ENCODE measurements around the gene HPSE. TPM values are rescaled to one million over a fixed set of nuclear protein-coding genes. Genes with fewer than 3 reads are reported as not detected.

The HPSE gene
- total RNA-seq, 1 experiment from 2014 or later = 5.1 TPM

- no peaks in the 10 kb centered on the region for H3K36me3 Mint-ChIP-seq (ENCODE audit: insufficient read depth, unreplicated experiment)
- H3K9me3 Mint-ChIP-seq (ENCODE audit: low read depth, unreplicated experiment) = no peaks in the 10 kb centered on the region
- H3K4me1 Mint-ChIP-seq (ENCODE audit: low read depth, unreplicated experiment) = peaks cover 10% of the 10 kb centered on the region
- no peak overlapping the region for H3K27ac Mint-ChIP-seq (ENCODE audit: unreplicated experiment)
- no peak for DNase-seq
- CTCF ChIA-PET = no interaction called here
- TF ChIP-seq, protein P1, sequence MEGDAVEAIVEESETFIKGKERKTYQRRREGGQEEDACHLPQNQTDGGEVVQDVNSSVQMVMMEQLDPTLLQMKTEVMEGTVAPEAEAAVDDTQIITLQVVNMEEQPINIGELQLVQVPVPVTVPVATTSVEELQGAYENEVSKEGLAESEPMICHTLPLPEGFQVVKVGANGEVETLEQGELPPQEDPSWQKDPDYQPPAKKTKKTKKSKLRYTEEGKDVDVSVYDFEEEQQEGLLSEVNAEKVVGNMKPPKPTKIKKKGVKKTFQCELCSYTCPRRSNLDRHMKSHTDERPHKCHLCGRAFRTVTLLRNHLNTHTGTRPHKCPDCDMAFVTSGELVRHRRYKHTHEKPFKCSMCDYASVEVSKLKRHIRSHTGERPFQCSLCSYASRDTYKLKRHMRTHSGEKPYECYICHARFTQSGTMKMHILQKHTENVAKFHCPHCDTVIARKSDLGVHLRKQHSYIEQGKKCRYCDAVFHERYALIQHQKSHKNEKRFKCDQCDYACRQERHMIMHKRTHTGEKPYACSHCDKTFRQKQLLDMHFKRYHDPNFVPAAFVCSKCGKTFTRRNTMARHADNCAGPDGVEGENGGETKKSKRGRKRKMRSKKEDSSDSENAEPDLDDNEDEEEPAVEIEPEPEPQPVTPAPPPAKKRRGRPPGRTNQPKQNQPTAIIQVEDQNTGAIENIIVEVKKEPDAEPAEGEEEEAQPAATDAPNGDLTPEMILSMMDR (IDR thresholded peaks at IDR 0.05; ENCODE audit: unreplicated experiment) = no peak
- no peak overlapping the region for H3K4me3 Mint-ChIP-seq (ENCODE audit: low read depth, unreplicated experiment)
- H3K27me3 Mint-ChIP-seq (ENCODE audit: unreplicated experiment) = no peaks in the 10 kb centered on the region
- intact Hi-C loops (cut with micrococcal nuclease; ENCODE audit: unreplicated experiment) = loop anchor here (5.0 to 10.0 kb wide), 2 partner anchors 92 to 275 kb away; no protein-coding TSS in a partner anchor
- no TSS peak for BruUV-seq (replicated peaks)
These were observed 25.4 kb upstream of the HPSE start for GRCh38 chr4:83360018-83360417.

DNA sequence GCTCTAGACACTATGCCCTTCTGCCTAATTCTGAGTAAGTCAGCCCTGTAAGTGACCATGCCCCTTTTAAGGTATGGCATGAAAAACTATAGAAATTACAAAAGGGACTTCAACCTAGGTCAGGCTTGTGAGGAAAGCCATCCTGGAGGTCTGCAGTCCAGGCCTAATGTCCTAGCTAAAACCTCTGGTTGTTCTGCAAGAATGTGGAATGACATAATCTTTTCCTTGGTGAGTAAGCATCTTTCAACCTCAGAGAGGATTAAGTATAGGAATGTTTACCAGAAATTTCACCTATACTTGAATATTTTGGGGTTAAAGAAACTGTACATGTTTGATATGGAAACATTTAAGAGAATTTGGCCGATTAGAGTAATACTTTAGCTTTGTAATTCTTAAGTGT, 23.8 kb upstream of the HPSE start:
- peaks cover 9% of the 10 kb centered on the region for H3K4me1 Mint-ChIP-seq (ENCODE audit: low read depth, unreplicated experiment)
- CTCF ChIA-PET = no interaction called here
- TF ChIP-seq, protein P1 (IDR thresholded peaks at IDR 0.05; ENCODE audit: unreplicated experiment) = no peak

DNA sequence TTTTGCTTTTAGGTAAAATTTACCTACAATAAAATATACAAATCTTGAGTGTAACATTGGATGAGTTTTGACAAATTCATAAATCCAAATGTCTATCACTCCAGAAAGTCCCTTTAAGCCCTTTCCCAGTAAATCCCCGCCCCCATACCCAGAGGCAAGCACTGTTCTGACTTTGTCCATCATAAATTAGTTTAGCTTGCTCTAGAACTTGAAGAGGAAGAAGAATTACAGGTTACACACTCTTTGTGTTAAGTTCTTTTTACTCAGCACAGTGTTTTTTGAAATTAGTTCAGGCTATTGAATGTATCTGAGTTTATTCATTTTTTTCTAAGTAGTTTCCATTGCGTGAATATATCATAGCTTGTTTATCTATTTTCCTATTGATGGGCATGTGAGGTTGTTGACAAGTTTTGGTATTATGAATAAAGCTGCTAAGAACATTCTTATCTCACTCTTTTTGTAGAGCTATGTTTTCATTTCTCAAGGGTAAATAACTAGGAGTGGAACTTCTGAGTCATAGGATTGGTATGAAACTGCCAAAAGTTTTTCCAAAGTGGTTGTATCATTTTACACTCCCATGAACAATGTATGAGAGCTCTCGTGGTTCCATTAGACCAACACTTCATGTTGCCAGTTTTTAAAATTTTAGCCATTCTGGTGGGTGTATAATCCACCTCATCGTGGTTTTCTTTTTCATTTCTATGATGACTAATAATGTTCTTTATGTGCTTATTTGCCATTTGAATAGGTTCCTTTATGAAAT, 22.4 kb upstream of the HPSE start:
- CTCF ChIA-PET = interaction anchor here (0.5 to 0.9 kb wide), 2 partner anchors 9 to 16 kb away, joined by 3 read pairs; no protein-coding TSS in a partner anchor
- Mint-ChIP-seq H3K9me3 (ENCODE audit: low read depth, unreplicated experiment) (peaks cover 4% of the 10 kb centered on the region), H3K4me1 (ENCODE audit: low read depth, unreplicated experiment) (no peaks in the 10 kb centered on the region), H3K27ac (ENCODE audit: unreplicated experiment) (peak overlapping the region; percentile 50), H3K36me3 (ENCODE audit: insufficient read depth, unreplicated experiment) (no peaks in the 10 kb centered on the region), H3K4me3 (ENCODE audit: low read depth, unreplicated experiment) (no peak overlapping the region), H3K27me3 (ENCODE audit: unreplicated experiment) (no peaks in the 10 kb centered on the region)
- intact Hi-C loops (cut with micrococcal nuclease; ENCODE audit: unreplicated experiment) = no loop called here
- DNase-seq = no peak
- TF ChIP-seq, protein P1 (IDR thresholded peaks at IDR 0.05; ENCODE audit: unreplicated experiment) = no peak
- BruUV-seq (replicated peaks) = no TSS peak

More for the DNA sequence above, 23.8 kb upstream of the HPSE start:
- intact Hi-C loops (cut with micrococcal nuclease; ENCODE audit: unreplicated experiment) = no loop called here
- BruUV-seq (replicated peaks) = no TSS peak
- DNase-seq = no peak
- Mint-ChIP-seq H3K9me3 (ENCODE audit: low read depth, unreplicated experiment) (peaks cover 4% of the 10 kb centered on the region), H3K27ac (ENCODE audit: unreplicated experiment) (no peak overlapping the region), H3K4me3 (ENCODE audit: low read depth, unreplicated experiment) (no peak overlapping the region), H3K36me3 (ENCODE audit: insufficient read depth, unreplicated experiment) (no peaks in the 10 kb centered on the region), H3K27me3 (ENCODE audit: unreplicated experiment) (no peaks in the 10 kb centered on the region)

DNA sequence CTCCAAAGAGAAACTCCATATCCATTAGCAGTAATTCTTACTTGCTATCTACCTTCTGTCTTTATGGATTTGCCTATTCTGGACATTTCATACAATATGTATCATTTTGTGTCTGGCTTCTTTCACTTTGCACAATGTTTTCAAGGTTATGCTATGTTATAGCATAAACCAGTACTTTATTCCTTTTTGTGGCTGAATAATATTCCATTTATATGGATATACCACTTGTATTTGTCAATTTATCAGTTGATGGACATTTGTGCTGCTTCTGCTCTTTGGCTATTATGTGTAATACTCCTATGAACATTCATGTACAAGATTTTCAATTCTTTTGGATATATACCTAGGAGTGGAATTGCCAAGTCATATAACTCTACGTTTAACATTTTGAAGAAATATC, 18.9 kb upstream of the HPSE start:
- no peak overlapping the region for H3K4me3 Mint-ChIP-seq (ENCODE audit: low read depth, unreplicated experiment)
- intact Hi-C loops (cut with micrococcal nuclease; ENCODE audit: unreplicated experiment) = no loop called here
- no TSS peak for BruUV-seq (replicated peaks)
- H3K27me3 Mint-ChIP-seq (ENCODE audit: unreplicated experiment) = no peaks in the 10 kb centered on the region
- no peak for DNase-seq
- H3K27ac Mint-ChIP-seq (ENCODE audit: unreplicated experiment) = no peak overlapping the region
- no peaks in the 10 kb centered on the region for H3K4me1 Mint-ChIP-seq (ENCODE audit: low read depth, unreplicated experiment)
- TF ChIP-seq, protein P1 (IDR thresholded peaks at IDR 0.05; ENCODE audit: unreplicated experiment) = no peak
- peaks cover 4% of the 10 kb centered on the region for H3K9me3 Mint-ChIP-seq (ENCODE audit: low read depth, unreplicated experiment)
- H3K36me3 Mint-ChIP-seq (ENCODE audit: insufficient read depth, unreplicated experiment) = no peaks in the 10 kb centered on the region
- CTCF ChIA-PET = no interaction called here
